MM.1S (cell line): ENCODE results near the gene BACE2.

Experiments
- EZH2phosphoT487 ChIP-seq: fragments of 300-600 bp; sonication (generic); IDR thresholded peaks from 2 replicates; pipeline ENCODE4 v1.6.1; 2018; ENCODE audit warnings: antibody characterized with exemption, low read length
- TF ChIP-seq, protein P1 (sequence below): fragments of 300-600 bp; sonication (generic); IDR thresholded peaks from 2 replicates; pipeline ENCODE4 v1.5.1; 2016; ENCODE audit warnings: antibody characterized with exemption, low read length, mixed read lengths

DNA sequence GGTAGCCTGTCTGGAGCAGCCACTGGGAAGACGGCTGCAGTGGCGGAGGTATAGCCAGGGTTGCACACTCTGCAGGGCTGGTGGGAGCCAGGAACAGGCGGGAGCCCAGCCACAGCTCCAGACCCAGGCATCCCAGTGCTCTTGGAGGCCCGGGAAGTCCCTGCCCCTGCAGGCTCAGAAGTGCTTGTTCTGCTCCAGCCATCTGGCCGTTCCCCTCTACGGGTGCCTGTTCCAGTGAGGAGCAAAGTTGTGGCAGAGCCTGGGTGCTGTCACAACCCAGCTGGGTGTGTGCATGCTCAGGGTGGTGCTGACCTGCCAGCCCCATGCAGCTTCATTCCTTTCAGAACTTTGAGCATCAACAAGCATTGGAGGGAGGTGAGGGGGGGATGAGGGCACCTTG is 31.7 kb upstream of the BACE2 start:
- TF ChIP-seq, protein P1, sequence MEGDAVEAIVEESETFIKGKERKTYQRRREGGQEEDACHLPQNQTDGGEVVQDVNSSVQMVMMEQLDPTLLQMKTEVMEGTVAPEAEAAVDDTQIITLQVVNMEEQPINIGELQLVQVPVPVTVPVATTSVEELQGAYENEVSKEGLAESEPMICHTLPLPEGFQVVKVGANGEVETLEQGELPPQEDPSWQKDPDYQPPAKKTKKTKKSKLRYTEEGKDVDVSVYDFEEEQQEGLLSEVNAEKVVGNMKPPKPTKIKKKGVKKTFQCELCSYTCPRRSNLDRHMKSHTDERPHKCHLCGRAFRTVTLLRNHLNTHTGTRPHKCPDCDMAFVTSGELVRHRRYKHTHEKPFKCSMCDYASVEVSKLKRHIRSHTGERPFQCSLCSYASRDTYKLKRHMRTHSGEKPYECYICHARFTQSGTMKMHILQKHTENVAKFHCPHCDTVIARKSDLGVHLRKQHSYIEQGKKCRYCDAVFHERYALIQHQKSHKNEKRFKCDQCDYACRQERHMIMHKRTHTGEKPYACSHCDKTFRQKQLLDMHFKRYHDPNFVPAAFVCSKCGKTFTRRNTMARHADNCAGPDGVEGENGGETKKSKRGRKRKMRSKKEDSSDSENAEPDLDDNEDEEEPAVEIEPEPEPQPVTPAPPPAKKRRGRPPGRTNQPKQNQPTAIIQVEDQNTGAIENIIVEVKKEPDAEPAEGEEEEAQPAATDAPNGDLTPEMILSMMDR = no peak
- TF ChIP-seq EZH2phosphoT487 = no peak
